ENCODE data around the gene SSH3.

Gene SSH3

GRCh38 chr11:67356864-67357561 is 53.7 kb downstream of the SSH3 start:
- Histone ChIP-seq H3K4me3 (ENCODE audit: insufficient read depth, low read depth, low read length) (no peak overlapping the region), H3K9me3 (ENCODE audit: control insufficient read depth, low read length) (no peaks in the 10 kb centered on the region), H3K4me1 (ENCODE audit: control insufficient read depth, insufficient read depth, low read length) (peaks cover 30% of the 10 kb centered on the region), H3K27ac (ENCODE audit: insufficient read depth, low read depth, low read length, poor library complexity, severe bottlenecking) (no peak overlapping the region), H3K36me3 (ENCODE audit: control insufficient read depth, insufficient read depth, low read length) (no peaks in the 10 kb centered on the region), H3K27me3 (ENCODE audit: control insufficient read depth, insufficient read depth, low read length, poor library complexity, severe bottlenecking) (no peaks in the 10 kb centered on the region)
- WGBS, 2 experiments: 22 to 24% methylated on average over 3 of the region's 3 CpGs

GRCh38 chr11:67357831-67358670 is 54.7 kb downstream of the SSH3 start:
- 88 to 91% methylated on average over 12 of the region's 12 CpGs for WGBS, 2 experiments
- H3K27me3 ChIP-seq (ENCODE audit: control insufficient read depth, insufficient read depth, low read length, poor library complexity, severe bottlenecking): no peaks in the 10 kb centered on the region
- H3K4me3 ChIP-seq (ENCODE audit: insufficient read depth, low read depth, low read length): no peak overlapping the region
- H3K36me3 ChIP-seq (ENCODE audit: control insufficient read depth, insufficient read depth, low read length): no peaks in the 10 kb centered on the region
- H3K27ac ChIP-seq (ENCODE audit: insufficient read depth, low read depth, low read length, poor library complexity, severe bottlenecking): no peak overlapping the region
- peaks cover 24% of the 10 kb centered on the region for H3K4me1 ChIP-seq (ENCODE audit: control insufficient read depth, insufficient read depth, low read length)
- H3K9me3 ChIP-seq (ENCODE audit: control insufficient read depth, low read length): no peaks in the 10 kb centered on the region
